Measurements from ENCODE around the gene DHRS13.
"Not testable (repeated sequence)": the region's sequence is repeated elsewhere in the genome, so short reads cannot be mapped to it uniquely, and the experiment has no call there.

DHRS13 gene

GRCh38 chr17:28942925-28943324, 40.0 kb upstream of the DHRS13 start:
- Mint-ChIP-seq H3K36me3 (peaks cover 14% of the 10 kb centered on the region), H3K27ac (peak overlapping the region; percentile 28), H3K9me3 (ENCODE audit: low read depth) (no peaks in the 10 kb centered on the region), H3K4me1 (ENCODE audit: low read depth) (peaks cover 92% of the 10 kb centered on the region), H3K27me3 (no peaks in the 10 kb centered on the region), H3K4me3 (no peak overlapping the region)

- Mint-ChIP-seq H3K4me3 (no peak overlapping the region), H3K4me1 (ENCODE audit: low read depth) (peaks cover 92% of the 10 kb centered on the region), H3K27me3 (no peaks in the 10 kb centered on the region), H3K27ac (peak overlapping the region; percentile 41), H3K9me3 (ENCODE audit: low read depth) (no peaks in the 10 kb centered on the region), H3K36me3 (peaks cover 10% of the 10 kb centered on the region)
Observed at GRCh38 chr17:28941251-28941650, 38.4 kb upstream of the DHRS13 start.

DNA sequence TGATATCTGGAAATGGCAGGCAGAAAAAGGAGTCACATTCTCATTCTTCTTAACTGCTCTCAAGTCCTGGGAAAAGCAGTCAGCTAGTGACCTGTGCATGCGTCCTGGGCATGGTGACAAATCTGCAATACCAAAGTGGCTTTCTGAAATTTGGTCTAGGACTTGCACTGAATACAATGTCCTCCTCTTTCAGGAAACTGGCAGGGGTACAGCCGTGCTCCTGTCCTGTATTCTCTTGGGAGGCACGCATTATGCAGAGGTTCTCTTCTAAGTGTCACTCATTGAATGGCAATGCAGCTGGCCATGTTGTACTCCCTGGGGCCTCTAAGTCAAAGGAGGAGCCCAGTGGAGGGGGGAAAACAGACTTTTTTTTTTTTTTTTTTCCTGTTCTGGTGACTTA, 37.8 kb upstream of the DHRS13 start:
- Mint-ChIP-seq H3K27ac (peak overlapping the region; percentile 76), H3K4me3 (peak overlapping the region; percentile 59), H3K27me3 (no peaks in the 10 kb centered on the region), H3K4me1 (ENCODE audit: low read depth) (peaks cover 92% of the 10 kb centered on the region), H3K36me3 (peaks cover 7% of the 10 kb centered on the region), H3K9me3 (ENCODE audit: low read depth) (no peaks in the 10 kb centered on the region)

DNA sequence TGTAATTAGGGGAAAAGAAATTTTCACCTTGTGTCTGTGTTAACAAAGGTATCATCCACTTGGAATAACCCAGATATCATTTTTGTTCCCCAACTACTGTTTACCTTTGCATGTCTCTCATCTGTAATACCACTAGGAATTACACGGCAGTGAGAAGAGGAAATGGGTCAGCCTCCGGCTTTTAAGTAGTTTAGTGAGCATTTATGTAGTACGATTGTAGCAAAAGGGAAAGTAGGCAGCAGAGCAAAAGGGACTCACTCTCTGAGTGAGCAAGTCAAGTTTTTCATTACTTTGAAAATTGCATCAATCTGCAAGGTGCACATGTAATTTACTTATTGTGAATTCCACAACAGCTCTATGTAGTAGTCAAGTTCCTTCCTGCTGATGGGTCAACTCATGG, 37.3 kb upstream of the DHRS13 start:
- Mint-ChIP-seq H3K27ac (peak overlapping the region; percentile 76), H3K4me1 (ENCODE audit: low read depth) (peaks cover 90% of the 10 kb centered on the region), H3K9me3 (ENCODE audit: low read depth) (no peaks in the 10 kb centered on the region), H3K36me3 (peaks cover 5% of the 10 kb centered on the region), H3K27me3 (no peaks in the 10 kb centered on the region), H3K4me3 (peak overlapping the region; percentile 59)

DNA sequence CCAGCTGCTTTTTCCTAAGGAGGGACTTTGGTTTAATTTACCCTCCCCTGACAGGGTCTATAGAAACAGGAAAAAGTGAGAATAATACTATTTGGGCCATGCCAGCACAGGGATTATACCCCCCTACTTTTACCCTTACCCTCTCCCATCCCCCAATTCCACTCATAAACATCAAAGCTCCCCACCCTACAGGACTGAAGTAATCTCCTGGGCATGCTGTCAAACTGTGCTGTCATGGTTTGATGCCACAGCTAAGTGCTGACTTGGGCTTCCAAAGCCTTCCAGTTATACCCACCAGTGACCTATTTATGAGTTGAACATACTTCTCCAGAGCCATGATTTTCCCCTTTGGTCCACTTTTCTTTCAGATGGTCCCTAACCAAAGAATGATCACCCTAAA, 35.7 kb upstream of the DHRS13 start:
- H3K27ac Mint-ChIP-seq, result peak overlapping the region; percentile 22
- no peaks in the 10 kb centered on the region for H3K9me3 Mint-ChIP-seq (ENCODE audit: low read depth)
- peaks cover 4% of the 10 kb centered on the region for H3K36me3 Mint-ChIP-seq
- no peak overlapping the region for H3K4me3 Mint-ChIP-seq
- H3K27me3 Mint-ChIP-seq, result no peaks in the 10 kb centered on the region
- peaks cover 85% of the 10 kb centered on the region for H3K4me1 Mint-ChIP-seq (ENCODE audit: low read depth)

DNA sequence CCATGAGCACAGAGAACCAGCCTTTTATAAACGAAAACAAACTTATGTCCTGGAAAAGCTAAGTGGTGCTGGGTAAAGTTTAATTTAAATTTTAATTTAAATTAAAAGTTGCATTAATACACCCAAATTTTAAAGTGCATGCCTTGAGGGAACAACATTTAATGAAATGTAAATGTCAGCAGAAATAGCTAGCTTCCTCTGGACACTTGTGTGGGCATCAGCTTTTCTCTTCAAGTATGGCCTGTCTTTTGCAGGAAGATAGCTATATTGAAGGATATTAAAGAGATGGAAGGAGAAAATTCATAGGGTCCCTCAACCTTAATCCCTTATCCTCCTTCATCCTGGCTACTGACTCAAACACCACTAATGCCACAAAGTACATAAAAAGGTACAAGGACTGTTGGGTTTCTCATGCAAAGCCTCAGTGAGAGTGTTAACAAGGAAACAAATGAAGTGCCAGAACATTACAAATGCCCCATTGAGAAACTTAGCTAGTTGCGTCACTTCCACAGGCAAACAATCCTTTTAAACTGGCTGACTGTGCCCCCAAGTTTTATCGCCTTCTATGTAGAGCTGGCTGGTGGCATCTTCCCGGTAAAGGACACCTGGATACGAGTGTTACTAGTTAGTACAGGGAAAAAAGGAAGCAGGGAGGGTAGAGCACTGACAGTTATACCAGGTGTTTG, 34.3 kb upstream of the DHRS13 start:
- Mint-ChIP-seq H3K4me1 (ENCODE audit: low read depth) (peaks cover 82% of the 10 kb centered on the region), H3K27me3 (no peaks in the 10 kb centered on the region), H3K4me3 (no peak overlapping the region), H3K9me3 (ENCODE audit: low read depth) (no peaks in the 10 kb centered on the region), H3K27ac (peak overlapping the region; percentile 67), H3K36me3 (peaks cover 3% of the 10 kb centered on the region)

- peaks cover 3% of the 10 kb centered on the region for H3K36me3 Mint-ChIP-seq
- no peaks in the 10 kb centered on the region for H3K9me3 Mint-ChIP-seq (ENCODE audit: low read depth)
- H3K27me3 Mint-ChIP-seq, result no peaks in the 10 kb centered on the region
- peaks cover 79% of the 10 kb centered on the region for H3K4me1 Mint-ChIP-seq (ENCODE audit: low read depth)
- peak overlapping the region; percentile 67 for H3K27ac Mint-ChIP-seq
- no peak overlapping the region for H3K4me3 Mint-ChIP-seq
Observed at GRCh38 chr17:28935744-28936460, 33.0 kb upstream of the DHRS13 start.

DNA sequence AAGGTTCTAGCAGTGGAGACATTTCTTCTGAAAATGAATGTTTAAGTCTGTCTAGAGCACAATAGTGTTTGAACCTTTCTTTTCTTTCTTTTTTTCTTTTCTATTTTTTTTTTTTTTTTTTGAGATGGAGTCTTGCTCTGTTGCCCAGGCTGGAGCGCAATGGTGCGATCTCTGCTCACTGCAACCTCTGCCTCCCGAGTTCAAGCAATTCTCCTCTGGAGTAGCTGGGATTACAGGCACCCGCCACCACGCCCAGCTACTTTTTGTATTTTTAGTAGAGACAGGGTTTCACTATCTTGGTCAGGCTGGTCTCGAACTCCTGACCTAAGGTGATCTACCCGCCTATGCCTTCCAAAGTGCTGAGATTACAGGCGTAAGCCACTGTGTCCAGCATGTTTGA, 31.6 kb upstream of the DHRS13 start:
- peaks cover 75% of the 10 kb centered on the region for H3K4me1 Mint-ChIP-seq (ENCODE audit: low read depth)

GRCh38 chr17:28929787-28930186, 26.9 kb upstream of the DHRS13 start:
- peak overlapping the region; percentile 80 for H3K27ac Mint-ChIP-seq
- H3K4me3 Mint-ChIP-seq, result no peak overlapping the region
- H3K4me1 Mint-ChIP-seq (ENCODE audit: low read depth), result peaks cover 72% of the 10 kb centered on the region
- peaks cover 28% of the 10 kb centered on the region for H3K36me3 Mint-ChIP-seq
- no peaks in the 10 kb centered on the region for H3K9me3 Mint-ChIP-seq (ENCODE audit: low read depth)
- H3K27me3 Mint-ChIP-seq, result no peaks in the 10 kb centered on the region

More for the DNA sequence above, 31.6 kb upstream of the DHRS13 start:
- Mint-ChIP-seq H3K36me3 (peaks cover 10% of the 10 kb centered on the region), H3K27ac (peak overlapping the region; percentile 28)
- H3K27me3 Mint-ChIP-seq; H3K9me3 Mint-ChIP-seq (ENCODE audit: low read depth); H3K4me3 Mint-ChIP-seq: not testable (repeated sequence)

DNA sequence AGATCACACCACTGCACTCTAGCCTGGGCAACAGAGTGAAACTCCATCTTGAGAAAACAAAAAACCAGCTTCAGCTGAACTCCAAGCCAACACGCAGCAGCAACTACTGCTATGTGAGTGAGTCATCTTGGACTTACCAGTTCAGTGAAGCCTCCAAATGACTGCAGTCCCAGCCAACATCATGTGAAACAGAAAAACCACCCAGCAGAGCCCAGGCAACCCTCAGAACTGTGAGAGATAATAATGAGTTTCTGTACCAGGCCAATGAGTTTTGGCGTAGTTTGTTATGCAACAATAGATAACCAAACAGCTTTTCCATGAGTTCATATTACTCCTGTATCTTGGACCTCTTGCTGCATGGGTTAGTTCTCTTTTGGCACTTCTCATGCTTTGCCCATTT, 25.2 kb upstream of the DHRS13 start:
- peak overlapping the region; percentile 76 for H3K27ac Mint-ChIP-seq
- H3K4me3 Mint-ChIP-seq, result peak overlapping the region; percentile 42
- H3K36me3 Mint-ChIP-seq, result peaks cover 32% of the 10 kb centered on the region

DNA sequence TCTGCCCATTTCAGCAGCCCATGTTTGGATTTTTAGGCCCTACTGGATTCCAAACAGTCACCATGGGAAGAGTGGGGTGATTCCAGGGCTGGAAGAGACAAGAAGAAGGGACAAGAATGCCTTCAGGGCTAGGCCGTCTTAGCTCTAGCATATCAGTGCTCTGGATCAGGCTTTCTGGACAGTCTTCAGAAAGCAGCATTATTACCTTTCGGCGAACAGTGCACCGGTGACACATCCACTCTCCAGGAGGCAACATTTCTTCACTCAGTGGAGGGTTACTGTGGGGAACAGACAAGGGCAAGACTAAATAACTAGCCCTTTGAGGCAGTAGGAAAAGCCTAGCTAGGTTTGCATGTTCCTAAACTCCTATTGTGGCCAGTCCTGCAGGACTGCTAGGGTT, 23.9 kb upstream of the DHRS13 start:
- Mint-ChIP-seq H3K4me3 (no peak overlapping the region), H3K27me3 (no peaks in the 10 kb centered on the region), H3K4me1 (ENCODE audit: low read depth) (peaks cover 67% of the 10 kb centered on the region), H3K36me3 (peaks cover 33% of the 10 kb centered on the region), H3K27ac (peak overlapping the region; percentile 76), H3K9me3 (ENCODE audit: low read depth) (no peaks in the 10 kb centered on the region)

More for the DNA sequence above, 25.2 kb upstream of the DHRS13 start:
- peaks cover 70% of the 10 kb centered on the region for H3K4me1 Mint-ChIP-seq (ENCODE audit: low read depth)
- H3K9me3 Mint-ChIP-seq (ENCODE audit: low read depth), result no peaks in the 10 kb centered on the region
- no peaks in the 10 kb centered on the region for H3K27me3 Mint-ChIP-seq

- Mint-ChIP-seq H3K4me1 (ENCODE audit: low read depth) (peaks cover 65% of the 10 kb centered on the region), H3K9me3 (ENCODE audit: low read depth) (no peaks in the 10 kb centered on the region), H3K36me3 (peaks cover 37% of the 10 kb centered on the region), H3K27ac (peak overlapping the region; percentile 76), H3K4me3 (peak overlapping the region; percentile 53), H3K27me3 (no peaks in the 10 kb centered on the region)
Observed at GRCh38 chr17:28926366-28926765, 23.5 kb upstream of the DHRS13 start.

- H3K4me1 Mint-ChIP-seq (ENCODE audit: low read depth), result peaks cover 63% of the 10 kb centered on the region
- peak overlapping the region; percentile 76 for H3K27ac Mint-ChIP-seq
- peaks cover 39% of the 10 kb centered on the region for H3K36me3 Mint-ChIP-seq
- H3K4me3 Mint-ChIP-seq, result peak overlapping the region; percentile 53
- H3K27me3 Mint-ChIP-seq, result no peaks in the 10 kb centered on the region
- H3K9me3 Mint-ChIP-seq (ENCODE audit: low read depth), result no peaks in the 10 kb centered on the region
Observed at GRCh38 chr17:28925912-28926365, 23.1 kb upstream of the DHRS13 start.

GRCh38 chr17:28920201-28920600, 17.3 kb upstream of the DHRS13 start:
- H3K4me3 Mint-ChIP-seq, result no peak overlapping the region

DNA sequence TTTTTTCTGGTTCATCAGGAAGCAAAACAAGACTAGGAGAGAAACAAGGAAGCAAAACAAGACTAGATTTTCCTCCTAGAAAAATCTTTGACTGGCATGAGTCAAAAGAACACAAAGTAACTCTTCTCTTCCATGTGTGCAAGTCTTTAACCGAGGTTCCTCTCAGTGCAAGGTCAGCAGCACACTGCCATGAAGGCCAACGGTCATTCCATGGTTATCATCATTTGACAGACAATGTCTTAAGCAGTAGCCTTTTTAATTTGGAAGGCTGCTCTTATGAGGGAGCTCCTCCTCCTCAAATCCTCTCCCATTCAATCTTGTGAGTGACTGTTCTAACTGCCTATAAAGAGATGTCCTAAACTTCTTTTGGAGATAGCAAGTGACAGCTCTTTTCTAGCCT, 15.4 kb upstream of the DHRS13 start:
- H3K4me3 Mint-ChIP-seq, result no peak overlapping the region
- peak overlapping the region; percentile 29 for H3K27ac Mint-ChIP-seq

More at GRCh38 chr17:28920201-28920600, 17.3 kb upstream of the DHRS13 start:
- Mint-ChIP-seq H3K4me1 (ENCODE audit: low read depth) (peaks cover 26% of the 10 kb centered on the region), H3K27ac (peak overlapping the region; percentile 54), H3K9me3 (ENCODE audit: low read depth) (no peaks in the 10 kb centered on the region), H3K36me3 (peaks cover 21% of the 10 kb centered on the region), H3K27me3 (no peaks in the 10 kb centered on the region)

More for the DNA sequence above, 15.4 kb upstream of the DHRS13 start:
- no peaks in the 10 kb centered on the region for H3K27me3 Mint-ChIP-seq
- peaks cover 18% of the 10 kb centered on the region for H3K4me1 Mint-ChIP-seq (ENCODE audit: low read depth)
- no peaks in the 10 kb centered on the region for H3K9me3 Mint-ChIP-seq (ENCODE audit: low read depth)
- H3K36me3 Mint-ChIP-seq, result peaks cover 17% of the 10 kb centered on the region
